HL-60 (cell line): ENCODE measurements around the gene EGFR.

Source experiments
- DNase-seq, 2 experiments: peaks; one replicate each; pipeline ENCODE4 v3.0.0-alpha.2; 2010 to 2020; ENCODE audit warnings: low read depth in 1 of 2, low spot score in 1 of 2
- H3K27ac ChIP-seq: fragments of 250-450 bp; sonication (Bioruptor Pico); replicated peaks from 2 replicates; pipeline ENCODE4 v1.5.1; 2020; ENCODE audit warnings: mild to moderate bottlenecking, moderate library complexity
- H3K27me3 ChIP-seq: fragments of 250-450 bp; sonication (Bioruptor Pico); 2 replicates; pipeline ENCODE4 v1.5.1; 2021; ENCODE audit warnings: mild to moderate bottlenecking, moderate library complexity; ENCODE audit not compliant: insufficient read depth, poor library complexity, severe bottlenecking
- H3K4me3 ChIP-seq: replicated peaks from 2 replicates; pipeline ENCODE4 v1.5.1; 2011; ENCODE audit warnings: mild to moderate bottlenecking, control low read depth, low read length; ENCODE audit not compliant: insufficient read depth
- CTCF ChIP-seq: IDR thresholded peaks from one replicate; pipeline ENCODE4 v1.5.1; 2011; ENCODE audit warnings: low read length, control low read depth, inconsistent platforms; ENCODE audit not compliant: insufficient read depth
- GABPA ChIP-seq: IDR thresholded peaks from 2 replicates; pipeline ENCODE4 v1.6.1; 2012; ENCODE audit warnings: low read depth
- POLR2AphosphoS5 ChIP-seq: IDR thresholded peaks from 2 replicates; pipeline ENCODE4 v1.6.1; 2012; ENCODE audit warnings: low read depth
- REST ChIP-seq: IDR thresholded peaks from 2 replicates; pipeline ENCODE4 v1.6.1; 2012; ENCODE audit warnings: low read depth; ENCODE audit not compliant: insufficient replicate concordance
- SPI1 ChIP-seq: IDR thresholded peaks from 2 replicates; pipeline ENCODE4 v1.6.1; 2012; ENCODE audit warnings: low read depth, mild to moderate bottlenecking, borderline replicate concordance

The EGFR gene

GRCh38 chr7:55122263-55122662, 103.4 kb downstream of the EGFR start:
- no peaks in the 10 kb centered on the region for H3K27me3 ChIP-seq
- no peak overlapping the region for H3K27ac ChIP-seq
- no peak for DNase-seq
- no peak overlapping the region for H3K4me3 ChIP-seq
- TF ChIP-seq CTCF: no peak
- TF ChIP-seq SPI1: no peak
- no peak for TF ChIP-seq GABPA
- TF ChIP-seq REST: no peak
- no peak for TF ChIP-seq POLR2AphosphoS5

- Histone ChIP-seq H3K4me3 (no peak overlapping the region), H3K27ac (no peak overlapping the region), H3K27me3 (no peaks in the 10 kb centered on the region)
- DNase-seq: no peak
- TF ChIP-seq SPI1 (no peak), GABPA (no peak), POLR2AphosphoS5 (no peak), CTCF (no peak)
These were observed 106.4 kb downstream of the EGFR start for GRCh38 chr7:55124989-55125875.

- Histone ChIP-seq H3K27me3 (no peaks in the 10 kb centered on the region), H3K4me3 (no peak overlapping the region), H3K27ac (no peak overlapping the region)
- DNase-seq: no peak
- TF ChIP-seq SPI1 (no peak), POLR2AphosphoS5 (no peak), CTCF (no peak), REST (no peak), GABPA (no peak)
These were observed 108.3 kb downstream of the EGFR start for GRCh38 chr7:55127135-55127551.
